Activated CD4-positive, alpha-beta T cell treated with anti-CD3 and anti-CD28 coated beads, Interleukin-2, Interleukin-4, amounts not matched to agents 100 ng/mL and 50 ng/mL, durations not matched to agents 16 hours and 8 hours (primary cell): Measurements from ENCODE around the gene INTS13.
"Not testable (repeated sequence)": the region's sequence is repeated elsewhere in the genome, so short reads cannot be mapped to it uniquely, and the experiment has no call there.

Experiments
- DNase-seq: peaks from one replicate; pipeline ENCODE4 v3.0.0-alpha.2; 2020; ENCODE audit warnings: low spot score

INTS13 gene

DNA sequence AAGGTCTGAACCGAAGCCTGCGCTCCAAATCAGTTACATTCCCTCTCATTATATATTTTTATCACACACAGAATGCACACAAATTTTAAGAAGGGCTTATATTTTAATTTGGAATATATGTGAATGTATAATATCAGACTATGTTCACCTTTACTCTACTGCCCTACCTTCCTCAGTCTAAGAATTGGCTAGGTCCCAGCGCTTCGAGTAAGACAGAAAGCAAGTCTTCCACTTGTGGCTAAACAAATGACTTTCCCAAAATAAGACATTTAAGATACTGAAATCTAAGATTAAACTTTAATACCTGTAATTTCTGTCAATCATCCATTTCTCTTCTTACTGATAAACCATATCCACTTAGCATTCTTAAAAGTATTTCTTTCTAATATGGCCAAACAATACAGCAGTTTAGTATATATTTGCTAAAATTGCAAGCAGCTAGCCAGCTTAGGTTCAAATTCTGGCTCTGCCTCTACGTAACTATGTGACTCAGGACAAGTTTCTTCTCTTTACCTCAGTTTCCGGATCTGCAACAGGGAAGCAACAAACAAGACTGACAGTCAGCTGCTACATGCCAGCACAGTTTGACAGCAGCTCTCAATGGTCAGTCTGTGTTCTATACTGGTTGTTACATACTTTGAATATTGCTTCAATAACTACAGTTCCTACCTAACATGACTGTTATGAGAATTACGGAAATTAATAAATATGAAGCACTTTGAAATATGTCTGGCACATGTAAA lies 2.0 kb downstream of the INTS13 start:
- peak; percentile 62 for DNase-seq

DNA sequence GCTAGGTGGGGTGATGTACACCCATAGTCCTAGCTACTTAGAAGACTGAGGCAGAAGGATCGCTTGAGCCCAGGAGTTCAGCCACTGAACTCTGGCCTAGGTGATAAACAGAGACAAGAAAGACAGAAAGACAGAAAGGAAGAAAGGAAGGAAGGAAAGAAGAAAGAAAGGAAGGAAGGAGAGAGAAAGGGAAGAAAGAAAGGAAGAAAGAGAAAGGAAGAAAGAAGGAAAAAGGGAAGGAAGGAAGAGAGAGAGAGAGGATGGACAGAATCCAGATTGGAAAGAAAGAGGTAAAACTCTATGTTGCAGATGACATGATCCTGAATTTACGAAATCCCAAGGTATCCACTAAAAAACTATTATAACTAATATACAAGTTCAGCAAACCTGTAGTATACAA lies 8.2 kb downstream of the INTS13 start:
- no peak for DNase-seq

DNA sequence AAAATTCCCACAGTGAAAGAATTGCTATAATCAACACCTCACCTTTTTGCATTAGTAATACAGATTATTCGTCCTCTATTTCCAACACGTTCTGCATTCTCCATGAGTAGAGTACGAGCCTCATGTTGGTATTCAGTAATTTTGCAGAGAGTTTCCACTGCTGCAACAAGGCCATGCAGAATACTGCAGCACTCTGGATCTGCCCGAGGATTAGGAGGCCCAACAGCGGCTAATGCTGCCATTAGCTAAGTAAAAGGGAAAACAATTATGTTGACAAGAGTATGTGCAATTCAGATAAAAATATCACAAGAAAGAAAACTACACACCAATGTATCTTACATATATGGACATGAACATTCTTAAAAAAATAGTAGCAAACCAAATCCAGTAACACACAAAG lies 9.1 kb downstream of the INTS13 start:
- no peak for DNase-seq

DNA sequence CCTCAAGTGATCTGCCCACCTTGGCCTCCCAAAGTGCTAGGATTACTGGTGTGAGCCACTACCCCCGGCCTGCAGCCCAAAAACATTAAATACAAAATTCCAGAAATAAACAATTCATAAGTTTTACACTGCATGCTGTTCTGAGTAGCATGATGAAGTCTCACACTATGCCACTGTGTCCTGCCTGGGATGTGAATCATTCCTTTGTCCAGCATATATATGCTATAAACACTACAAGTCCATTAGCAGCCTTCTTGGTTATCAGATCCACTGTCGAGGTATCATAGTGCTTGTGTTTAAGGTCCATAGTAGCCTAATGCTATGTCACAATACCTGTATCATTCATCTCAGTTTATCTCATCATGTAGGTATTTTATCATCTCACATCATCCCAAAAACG lies 15.9 kb downstream of the INTS13 start:
- no peak for DNase-seq

DNA sequence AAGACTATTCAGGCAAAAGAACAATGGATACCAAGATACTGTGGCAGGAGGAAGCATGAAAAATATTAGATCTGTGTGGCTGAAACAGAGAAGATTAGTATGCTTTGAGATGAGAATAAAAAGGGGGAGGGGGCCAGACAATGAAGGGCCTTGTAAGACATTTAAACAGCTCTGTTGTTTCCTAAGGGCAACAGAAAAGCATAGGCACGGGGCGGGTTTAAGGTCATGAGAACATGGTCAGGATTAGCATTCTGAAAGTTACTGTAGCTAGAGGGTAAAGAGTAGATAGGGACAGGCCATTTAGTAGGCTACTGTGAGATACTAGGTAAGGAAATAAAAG lies 18.6 kb downstream of the INTS13 start:
- DNase-seq = no peak

DNA sequence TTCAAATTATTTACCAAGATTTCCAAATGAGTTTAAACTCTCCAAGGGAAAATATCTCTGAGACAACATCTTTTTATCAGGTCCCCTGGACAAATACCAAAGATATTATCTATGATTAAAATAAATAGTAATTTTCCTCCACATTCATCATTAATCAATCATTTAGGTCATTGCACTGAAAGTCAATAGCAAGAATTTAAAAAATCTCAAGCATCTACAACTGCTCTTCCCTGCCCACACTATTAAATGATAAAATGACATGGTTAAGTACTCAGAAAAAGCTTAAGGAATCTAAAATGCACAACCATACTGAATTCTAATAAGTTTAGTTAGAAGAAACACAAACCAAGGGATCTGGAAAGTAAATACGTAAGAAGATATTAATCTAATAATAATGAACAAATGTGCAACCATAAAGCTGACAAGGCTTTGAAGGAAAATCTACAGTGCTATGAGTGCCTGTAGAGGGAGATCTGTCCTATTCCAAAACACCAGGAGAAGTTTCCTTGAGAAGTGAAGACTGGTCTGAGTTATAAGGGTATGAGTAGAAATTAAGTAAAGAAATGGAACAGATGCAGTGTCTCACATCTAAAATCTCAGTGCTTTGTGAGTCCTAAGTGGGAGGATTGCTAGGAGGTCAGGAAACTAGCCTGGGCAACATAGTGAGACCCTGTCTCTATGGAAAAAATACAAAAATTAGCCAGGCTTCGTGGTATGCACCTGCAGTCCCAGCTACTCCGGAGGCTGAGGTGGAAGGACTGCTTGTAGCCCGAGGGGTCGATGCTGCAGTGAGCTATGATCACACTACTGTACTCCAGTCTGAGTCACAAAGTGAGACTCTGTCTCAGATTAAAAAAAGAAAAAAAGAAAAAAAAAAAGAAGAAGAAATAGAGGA lies 19.2 kb downstream of the INTS13 start:
- no peak for DNase-seq

DNA sequence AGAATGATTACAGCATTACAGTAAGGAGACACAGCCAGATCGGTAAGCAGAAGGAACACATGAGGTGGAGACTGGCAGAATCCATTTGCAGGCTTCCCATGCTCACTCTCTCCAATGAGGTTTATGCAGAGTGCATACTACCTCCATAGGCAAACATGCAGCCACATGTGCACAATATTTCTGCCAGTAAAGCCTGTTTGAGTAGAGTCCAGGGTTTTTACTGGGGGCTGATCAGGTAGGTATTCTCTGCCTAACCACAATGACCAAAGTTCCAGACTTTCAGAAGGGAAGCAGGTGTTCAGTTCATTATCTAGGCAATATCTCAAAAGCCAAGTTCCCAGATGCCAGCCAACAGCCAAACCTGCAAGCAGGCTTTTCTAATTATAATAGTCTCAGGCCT lies 31.1 kb downstream of the INTS13 start:
- no peak for DNase-seq

DNA sequence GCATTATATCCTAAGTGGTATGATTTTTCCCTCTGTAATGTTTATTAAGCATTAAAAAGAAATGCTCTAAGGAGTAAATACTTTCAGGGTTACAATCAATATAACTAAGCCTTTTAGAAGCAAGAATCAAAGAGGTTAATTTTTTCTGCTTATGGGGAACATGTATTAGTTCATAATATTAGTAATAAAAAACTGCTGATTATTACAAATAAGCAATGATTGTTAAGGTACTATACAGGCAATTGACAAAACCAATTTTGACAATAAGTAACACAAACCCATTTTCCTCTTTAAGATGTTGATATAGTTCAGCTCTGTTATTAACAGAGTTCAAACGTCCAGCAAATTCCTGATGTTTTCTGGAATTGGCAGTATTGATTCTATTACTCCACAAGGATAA lies 31.8 kb downstream of the INTS13 start:
- no peak for DNase-seq

DNA sequence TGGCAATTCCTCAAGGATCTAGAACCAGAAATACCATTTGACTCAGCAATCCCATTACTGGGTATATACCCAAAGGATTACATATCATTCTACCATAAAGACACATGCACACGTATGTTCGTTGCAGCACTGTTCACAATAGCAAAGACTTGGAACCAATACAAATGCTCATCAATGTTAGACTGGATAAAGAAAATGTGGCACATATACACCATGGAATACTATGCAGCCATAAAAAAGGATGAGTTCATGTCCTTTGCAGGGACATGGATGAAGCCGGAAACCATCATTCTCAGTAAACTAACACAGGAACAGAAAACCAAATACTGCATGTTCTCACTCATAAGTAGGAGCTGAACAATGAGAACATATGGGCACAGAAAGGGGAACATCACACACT lies 34.4 kb downstream of the INTS13 start:
- DNase-seq = not testable (repeated sequence)

DNA sequence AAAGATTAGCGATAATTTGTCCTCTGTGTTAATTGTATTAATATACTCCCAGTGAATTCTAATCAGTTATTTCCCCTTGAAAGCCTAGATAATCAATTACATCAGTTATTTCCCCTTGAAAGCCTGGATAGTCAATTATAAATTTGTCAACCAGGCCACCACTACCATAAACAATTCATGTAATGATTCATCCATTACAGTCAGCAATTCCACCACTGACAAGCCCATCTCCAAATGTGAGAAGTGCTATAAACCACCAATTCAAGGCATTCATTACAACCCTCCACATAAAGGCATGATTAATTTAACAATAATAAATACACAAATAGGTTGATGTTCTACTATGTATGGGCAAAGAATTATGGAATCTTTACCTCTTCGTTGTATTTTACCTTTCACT lies 40.9 kb downstream of the INTS13 start:
- no peak for DNase-seq

DNA sequence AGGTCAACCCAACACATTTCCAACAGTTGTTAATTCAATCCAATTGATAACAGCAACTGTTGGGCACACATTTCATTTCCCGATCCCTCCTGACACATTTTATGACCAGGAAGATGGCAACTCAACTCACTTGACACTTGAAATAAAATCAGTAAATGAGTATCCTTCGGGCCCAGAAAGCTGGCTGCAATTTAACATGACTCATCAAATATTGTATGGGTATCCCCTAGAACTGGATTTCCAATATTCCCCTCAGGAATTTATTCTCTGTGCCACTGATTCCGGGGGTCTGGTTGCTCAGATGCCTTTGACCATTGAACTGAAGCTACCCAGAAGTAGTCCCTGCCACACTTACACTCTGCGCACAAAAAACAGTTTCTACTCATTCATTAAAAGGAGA lies 42.1 kb downstream of the INTS13 start:
- no peak for DNase-seq

DNA sequence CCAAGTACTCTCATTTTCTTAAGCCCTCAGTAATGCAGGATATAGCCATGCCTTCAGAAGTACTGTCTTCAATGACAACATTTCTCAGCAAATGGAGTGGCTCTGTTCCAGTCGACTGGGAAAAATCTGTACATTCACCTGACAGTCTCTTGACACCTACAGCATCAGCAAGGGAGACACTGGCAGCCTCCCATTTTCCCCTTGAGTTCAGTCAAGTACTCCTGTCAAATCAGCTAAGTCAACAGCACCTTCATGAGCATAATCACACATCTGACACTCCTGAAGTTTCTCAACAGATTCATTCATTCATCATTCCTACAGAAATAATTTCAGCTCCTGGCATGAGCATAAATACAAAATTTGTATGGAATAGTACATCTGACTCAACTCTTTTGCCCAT lies 46.1 kb downstream of the INTS13 start:
- no peak for DNase-seq

DNA sequence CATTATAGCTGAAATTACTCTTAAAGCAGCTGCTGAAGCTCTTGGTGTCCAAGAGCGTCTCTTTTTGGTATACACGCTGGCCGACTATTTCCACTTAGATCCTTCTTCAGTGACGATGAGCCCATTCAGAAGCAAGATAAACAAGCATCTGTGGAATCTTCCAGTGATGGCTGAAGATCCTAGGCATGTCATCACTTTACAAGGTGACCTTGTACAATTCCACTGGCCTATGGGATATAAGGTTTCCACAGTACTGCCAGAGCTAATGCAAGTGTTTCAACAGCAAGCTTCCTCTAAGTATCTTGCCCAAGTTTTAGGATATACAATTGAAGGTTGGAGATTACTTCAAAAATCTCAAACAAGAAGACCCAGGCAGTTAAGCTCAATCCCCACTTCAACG lies 47.0 kb downstream of the INTS13 start:
- DNase-seq = no peak

DNA sequence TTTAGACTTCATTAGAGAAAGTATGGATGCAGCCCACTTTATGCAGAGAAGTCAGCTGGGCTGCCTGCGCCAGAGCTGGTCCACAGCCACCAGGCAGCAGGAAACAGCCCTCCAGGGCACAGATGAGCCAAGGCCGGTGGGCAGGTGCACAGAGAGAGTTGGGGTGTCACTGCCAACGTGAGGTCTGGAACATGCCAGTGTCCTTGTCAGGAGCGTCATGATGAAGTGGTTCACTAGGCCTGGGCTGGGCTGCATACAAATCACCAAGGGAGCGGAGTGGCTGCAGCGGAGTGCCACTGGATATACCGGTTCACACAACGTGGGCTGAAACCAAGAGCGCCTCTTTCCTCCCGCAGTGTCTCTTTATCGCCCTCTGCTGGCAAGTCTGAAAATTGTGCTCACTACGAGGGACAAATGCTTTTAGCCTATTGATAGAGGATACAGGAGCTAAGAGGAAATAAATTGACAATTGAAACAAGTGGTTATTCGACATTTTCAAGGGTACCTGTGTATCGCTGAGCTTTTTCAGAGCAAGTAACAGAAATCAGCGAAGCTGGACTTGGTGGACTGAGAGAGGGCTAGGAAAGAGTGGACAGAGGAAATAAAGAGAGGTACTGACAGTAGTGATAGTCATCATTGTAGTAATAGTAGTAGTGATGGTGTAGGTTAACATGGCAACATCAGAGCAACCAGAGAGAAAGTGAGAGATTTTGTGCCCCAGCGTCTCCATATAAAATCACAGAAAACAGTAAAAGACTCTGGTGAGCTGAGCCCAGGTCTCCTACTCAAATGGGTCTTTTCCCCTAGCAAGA lies 52.8 kb downstream of the INTS13 start:
- DNase-seq = peak; percentile 92

DNA sequence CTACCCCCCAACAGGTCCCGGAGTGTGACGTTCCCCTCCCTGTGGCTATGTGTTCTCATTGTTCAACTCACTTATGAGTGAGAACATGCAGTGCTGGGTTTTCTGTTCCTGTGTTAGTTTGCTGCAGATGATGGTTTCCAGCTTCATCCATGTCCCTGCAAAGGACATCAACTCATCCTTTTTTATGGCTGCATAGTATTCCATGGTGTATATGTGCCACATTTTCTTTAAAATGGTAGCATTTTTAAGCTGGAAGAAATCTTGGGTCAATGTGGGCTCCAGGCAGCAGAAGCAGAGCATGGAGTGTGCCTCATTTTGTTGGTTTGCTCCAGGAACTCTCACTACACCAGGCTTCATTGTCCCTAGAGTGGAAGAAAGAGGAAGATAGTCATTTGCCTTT lies 57.2 kb downstream of the INTS13 start:
- DNase-seq = no peak

DNA sequence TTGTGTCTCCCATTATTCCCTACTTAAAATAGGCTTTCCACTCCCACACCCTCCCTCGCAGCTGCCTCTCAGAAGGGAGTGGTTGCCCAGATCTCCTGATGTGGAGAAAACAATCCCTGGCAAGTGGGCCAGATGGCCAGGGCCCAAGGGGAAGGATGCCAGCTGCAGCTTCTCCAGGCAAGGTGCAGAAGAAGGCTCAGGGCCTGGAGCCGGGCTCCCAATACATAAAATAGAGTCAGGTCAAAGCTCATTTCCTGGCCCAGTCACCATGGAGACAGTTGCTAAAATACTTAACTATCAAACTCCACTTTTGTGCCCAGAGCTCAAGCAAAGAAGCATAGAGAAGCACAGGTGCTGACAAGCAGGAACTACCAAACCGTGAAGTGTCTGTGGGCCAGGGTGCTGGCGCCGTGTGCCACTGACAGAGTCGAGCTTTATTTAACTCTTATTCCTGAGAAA lies 59.1 kb downstream of the INTS13 start:
- no peak for DNase-seq

DNA sequence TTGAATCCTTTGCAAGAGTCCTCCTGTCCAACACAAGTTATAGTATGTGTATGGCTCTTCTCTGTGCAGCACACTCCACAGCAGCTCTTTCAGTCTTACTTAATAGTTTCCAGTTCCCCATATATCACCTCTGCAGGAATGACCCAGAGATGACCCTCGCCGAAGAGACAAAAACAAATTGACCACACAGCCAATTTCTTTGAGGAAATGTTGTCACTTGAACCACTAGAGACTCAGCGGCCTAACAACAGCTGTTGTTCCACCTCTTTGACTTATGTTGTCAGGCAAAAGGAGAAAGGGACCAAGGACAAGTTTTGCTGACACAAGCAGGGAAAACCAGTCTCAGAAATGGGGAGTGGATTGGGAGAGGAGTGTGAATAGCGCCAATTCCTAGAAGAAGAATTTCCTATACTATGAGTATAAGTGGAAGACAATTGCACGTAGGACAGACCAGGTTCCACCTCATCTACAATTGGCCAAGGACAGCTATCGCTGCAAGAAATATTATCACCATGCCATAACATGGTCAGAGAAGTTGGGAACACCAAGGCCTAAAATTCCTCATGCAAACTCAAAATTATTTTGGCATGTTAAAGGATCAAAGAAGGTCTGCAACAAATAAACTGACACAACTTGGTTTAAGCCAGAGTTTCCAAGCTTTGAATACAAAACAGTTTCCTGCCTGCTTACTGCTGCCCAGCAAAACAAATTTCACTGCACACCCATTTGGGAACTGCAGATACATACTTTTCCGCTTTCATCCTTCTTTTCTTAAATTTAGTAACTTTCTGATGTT lies 63.1 kb downstream of the INTS13 start:
- no peak for DNase-seq

DNA sequence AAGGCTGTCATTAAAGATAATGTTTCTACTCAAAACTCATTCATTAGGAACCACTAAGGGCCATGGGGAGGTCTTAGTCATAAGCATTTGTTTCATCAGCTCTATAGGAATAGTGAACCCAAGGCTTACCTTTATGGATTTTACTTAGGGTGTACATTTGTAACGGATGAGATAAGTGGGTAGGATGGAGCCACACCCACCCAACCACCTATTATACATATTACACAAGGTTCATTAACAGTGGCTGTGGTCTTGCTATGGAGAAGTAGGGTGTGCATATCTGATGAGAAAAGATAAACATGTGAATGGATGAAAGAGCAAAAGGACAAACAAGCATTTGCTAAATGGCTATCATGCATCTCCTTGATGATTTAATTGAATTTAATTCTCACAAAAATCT lies 65.2 kb downstream of the INTS13 start:
- DNase-seq = no peak

DNA sequence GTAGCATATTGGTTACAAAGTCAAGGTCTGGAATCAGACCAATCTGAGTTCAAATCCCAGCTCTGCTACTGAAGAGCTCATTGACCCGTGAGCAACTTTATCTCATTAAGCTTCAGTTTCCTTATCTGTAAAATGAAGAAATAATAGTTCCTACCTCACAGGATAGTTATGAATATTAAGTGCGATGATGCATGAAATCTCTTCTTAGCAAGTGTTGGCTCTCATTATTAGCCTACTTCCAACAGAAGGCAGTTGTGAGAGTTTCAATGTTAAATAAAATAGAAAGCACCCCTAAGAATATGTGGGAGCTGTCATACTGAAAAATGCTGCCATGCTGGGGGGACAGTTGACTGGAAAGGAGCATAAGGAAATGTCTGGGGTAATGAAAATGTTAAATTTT lies 65.8 kb downstream of the INTS13 start:
- DNase-seq = no peak

DNA sequence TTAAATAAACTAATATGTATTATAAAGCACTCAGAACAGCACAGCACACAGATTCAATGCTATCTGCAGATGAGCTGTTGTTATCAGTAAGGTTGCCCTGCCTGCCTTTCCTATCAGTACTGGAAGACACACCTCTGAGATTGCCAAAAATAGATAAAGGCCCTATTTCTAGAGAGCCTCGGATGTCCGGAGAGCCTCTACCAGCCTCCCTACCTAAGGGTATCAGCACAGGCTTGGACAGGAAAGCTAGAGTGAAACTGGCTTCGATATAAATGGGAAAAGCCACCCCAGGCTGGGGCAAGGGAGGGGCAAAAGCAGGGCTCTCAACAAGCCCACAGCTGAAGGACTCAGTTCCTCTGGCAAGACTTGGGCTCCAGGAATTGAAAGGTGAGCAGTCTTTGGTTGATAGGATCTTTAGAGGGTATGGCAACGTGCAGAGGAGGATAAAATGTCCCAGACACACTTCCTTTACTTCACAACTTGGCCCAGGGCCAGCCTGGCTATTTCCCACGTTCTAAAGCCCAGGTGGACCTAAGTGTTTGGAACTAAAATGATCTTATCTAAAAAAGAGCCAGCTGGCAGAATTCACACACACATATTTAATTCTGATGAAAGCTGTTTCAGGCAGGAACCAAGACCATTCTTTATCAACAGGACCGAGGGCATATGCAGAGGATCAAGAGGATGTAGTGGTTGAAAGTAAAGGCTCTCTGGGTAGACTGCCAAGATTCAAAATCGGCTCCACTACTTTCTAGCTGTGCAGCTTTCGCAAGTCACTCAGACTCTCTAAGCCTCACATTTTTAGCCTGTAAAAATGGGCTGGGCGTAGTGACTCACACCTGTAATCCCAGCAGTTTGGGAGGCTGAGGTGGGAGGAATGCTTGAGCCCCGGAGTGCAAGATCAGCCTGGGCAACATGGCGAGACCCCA lies 67.0 kb downstream of the INTS13 start:
- DNase-seq = no peak
